HG03108 (cell line): Measurements from ENCODE around the gene OSBPL6.
A peak's percentile ranks its signal among the peaks of the same experiment; 100 is the strongest.
"Not testable (repeated sequence)": the region's sequence is repeated elsewhere in the genome, so short reads cannot be mapped to it uniquely, and the experiment has no call there.

ENCODE experiments used
- ATAC-seq: cut with Tn5 transposase; IDR thresholded peaks from one replicate; pipeline ENCODE4 v1.9.1; 2021; ENCODE audit warnings: moderate library complexity; ENCODE audit not compliant: unreplicated experiment

The OSBPL6 gene

DNA sequence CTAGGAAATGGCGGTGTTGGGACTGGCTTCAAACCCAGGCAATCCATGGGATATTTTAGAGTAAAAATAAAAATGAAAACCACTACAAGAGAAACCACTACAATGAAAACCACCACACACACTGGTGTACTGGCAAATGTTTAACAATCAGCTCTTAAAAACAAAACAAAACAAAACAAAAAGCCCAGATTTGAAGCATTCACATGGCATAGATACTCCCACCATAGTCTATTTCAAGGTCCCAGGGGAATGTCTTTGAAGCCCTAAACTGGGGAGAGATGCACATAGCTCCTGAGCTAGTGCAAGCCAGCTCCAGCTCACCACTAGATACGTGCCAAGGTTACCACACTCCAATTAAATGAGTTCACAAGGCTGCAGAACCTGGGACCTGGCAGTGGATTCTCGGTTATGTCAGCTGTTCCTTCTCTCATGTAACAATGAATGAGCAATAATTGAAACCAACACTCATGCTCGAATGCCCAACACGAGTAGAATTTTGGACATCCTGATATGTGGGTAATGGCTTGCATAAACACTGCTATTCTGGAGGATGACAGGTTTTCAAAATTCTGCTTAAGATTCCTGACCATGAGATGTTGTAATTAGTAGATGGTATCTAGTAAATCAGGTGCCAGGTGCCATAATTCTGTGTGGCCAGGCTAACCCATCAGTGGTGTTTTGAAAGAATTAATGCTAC is 102.2 kb downstream of the OSBPL6 start:
- no peak for ATAC-seq

DNA sequence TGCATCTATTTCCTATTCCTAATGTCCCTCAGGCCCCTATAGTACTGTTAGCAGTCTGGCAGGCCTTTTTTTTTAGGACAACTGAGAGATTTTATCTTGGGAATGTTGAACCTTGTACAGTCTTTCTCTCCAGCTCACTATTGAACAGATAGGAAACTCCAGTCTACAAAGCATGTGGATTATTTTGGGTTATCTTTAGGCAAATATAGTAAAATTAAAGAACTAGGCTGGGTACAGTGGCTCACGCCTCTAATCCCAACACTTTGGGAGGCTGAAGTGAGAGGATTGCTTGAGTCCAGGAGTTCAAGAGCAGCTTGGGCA is 102.7 kb downstream of the OSBPL6 start:
- ATAC-seq, result no peak

DNA sequence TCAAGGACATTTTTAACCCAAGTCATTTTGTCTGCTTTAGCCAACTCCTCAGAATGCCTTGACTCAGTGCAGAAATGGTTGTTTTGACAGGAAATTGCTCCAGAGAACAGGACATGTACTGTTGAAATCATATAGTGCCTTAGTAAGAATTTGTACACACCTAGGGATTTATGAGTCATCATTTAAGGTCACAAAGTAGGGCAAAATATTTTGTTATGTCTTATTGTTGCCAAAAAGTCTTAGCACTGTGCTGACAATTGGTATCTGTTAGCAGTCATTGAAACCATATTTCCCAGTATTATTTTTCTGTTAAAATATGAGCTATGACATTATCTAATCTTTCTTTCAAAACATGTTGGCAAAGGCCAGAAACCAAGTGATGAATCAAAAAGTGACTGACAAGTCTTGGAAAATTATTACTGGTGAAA is 104.5 kb downstream of the OSBPL6 start:
- no peak for ATAC-seq

DNA sequence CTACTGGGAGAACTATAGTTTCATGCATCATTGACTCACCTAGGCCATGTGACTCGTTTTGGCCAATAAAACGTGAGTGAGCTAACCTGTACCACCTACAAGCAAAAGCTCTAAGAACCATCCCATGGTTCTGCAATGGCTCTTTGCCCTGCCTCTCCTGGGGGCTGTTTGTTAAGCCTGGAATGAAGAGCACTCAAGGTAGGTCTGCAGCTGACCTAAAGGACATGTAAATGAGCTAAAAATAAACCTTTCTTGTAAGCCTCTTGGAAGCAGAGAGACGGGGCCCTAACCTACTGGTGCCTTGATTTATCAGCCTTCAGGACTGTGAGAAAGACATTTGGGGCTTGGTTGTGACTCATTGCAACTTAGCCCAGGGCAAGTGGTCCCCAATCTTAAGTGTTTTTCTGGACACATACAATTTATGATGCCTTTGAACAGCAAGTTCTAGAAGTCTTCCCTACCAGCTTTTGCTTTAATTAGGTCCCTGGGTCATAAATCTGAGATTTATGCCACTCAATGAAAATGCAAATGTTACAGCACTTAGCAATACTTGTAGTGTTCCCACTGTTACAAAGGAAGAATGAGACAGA is 107.4 kb downstream of the OSBPL6 start:
- no peak for ATAC-seq

DNA sequence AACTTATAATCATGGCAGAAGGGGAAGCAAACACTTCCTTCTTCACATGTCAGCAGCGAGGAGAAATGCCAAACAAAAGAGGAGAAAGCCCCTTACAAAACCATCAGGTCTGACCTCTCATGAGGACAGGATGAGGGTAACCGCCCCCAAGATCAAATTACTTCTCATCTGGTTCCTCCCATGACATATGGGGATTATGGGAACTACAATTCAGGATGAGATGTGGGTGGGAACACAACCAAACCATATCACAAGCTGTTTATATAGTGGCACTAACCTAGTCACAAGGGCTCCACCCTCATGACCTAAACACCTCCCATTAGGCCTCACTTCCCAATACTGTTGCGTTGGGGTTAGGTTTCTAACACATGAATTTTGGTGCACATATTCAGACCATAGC is 110.0 kb downstream of the OSBPL6 start:
- no peak for ATAC-seq

- peak; percentile 95 for ATAC-seq
These were observed 112.2 kb downstream of the OSBPL6 start for GRCh38 chr2:178306352-178307073.

GRCh38 chr2:178307650-178308049 is 113.3 kb downstream of the OSBPL6 start:
- ATAC-seq, result no peak

- no peak for ATAC-seq
These were observed 115.2 kb downstream of the OSBPL6 start for GRCh38 chr2:178309541-178309940.

GRCh38 chr2:178315078-178315477 is 120.8 kb downstream of the OSBPL6 start:
- no peak for ATAC-seq

GRCh38 chr2:178315488-178315948 is 121.2 kb downstream of the OSBPL6 start:
- ATAC-seq, result no peak

- no peak for ATAC-seq
These were observed 123.5 kb downstream of the OSBPL6 start for GRCh38 chr2:178317811-178318210.

DNA sequence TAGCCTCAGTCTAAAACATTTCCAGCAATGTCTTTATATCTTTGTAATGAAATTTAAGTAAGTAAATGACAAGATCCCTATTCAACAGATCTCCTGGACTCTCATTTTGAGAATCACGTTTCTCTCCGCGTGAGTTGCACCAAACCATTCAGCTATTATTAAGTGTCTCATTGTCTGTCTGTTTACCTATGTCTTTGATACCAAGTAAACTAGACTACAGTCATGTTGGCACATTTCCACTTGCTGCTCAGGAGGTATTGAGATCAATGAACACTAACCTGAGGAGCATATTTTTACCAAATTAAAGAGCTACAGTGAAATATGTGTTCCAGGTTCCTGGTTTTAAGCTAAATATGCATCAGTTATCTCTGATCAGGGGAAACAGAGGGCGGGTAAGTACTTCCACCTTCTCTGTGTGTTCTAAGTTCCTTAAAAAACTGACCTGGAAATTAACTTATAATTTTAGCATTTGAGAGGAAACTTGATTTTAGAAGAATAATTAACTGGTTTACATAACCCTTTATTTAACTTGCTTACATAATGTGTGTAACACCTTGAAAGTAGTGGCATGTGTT is 125.8 kb downstream of the OSBPL6 start:
- no peak for ATAC-seq

GRCh38 chr2:178322068-178322467 is 127.8 kb downstream of the OSBPL6 start:
- no peak for ATAC-seq

DNA sequence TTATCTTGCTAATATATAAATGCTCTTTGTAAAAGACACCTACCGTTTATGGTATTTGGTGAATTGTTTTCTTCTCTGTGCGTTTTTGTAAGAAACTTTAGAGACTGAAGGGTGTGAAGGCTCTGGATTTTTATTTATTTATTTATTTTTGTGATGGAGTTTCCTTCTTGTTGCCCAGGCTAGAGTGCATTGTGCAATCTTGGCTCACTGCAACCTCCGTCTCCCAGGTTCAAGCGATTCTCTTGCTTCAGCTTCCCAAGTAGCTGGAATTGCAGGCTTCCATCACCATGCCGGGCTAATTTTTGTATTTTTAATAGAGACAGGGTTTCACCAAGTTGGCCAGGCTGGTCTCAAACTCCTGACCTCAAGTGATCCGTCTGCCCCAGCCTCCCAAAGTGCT is 129.0 kb downstream of the OSBPL6 start:
- not testable (repeated sequence) for ATAC-seq

- no peak for ATAC-seq
These were observed 129.8 kb downstream of the OSBPL6 start for GRCh38 chr2:178324077-178324476.

DNA sequence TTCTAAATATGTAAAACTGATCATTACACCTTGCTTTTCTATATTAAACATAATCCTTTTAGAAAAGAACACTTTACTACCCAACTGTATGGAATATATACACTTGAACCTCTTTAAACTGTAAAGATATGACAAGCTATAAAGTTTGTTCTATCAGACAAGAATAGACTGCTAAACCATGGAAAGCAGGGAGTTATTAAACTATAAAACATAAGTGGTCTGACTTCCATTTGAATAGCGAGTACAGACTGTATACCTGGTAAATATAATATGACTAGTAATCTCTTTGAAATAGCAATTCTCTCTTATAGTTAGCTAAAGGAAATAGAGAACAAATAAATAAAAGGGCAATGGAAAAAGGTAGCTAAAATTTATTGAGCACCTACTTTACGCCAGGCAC is 131.0 kb downstream of the OSBPL6 start:
- no peak for ATAC-seq

- ATAC-seq, result no peak
These were observed 133.2 kb downstream of the OSBPL6 start for GRCh38 chr2:178327516-178327915.

GRCh38 chr2:178328037-178328436 is 133.7 kb downstream of the OSBPL6 start:
- no peak for ATAC-seq

GRCh38 chr2:178330175-178331017 is 136.1 kb downstream of the OSBPL6 start:
- ATAC-seq, result no peak

DNA sequence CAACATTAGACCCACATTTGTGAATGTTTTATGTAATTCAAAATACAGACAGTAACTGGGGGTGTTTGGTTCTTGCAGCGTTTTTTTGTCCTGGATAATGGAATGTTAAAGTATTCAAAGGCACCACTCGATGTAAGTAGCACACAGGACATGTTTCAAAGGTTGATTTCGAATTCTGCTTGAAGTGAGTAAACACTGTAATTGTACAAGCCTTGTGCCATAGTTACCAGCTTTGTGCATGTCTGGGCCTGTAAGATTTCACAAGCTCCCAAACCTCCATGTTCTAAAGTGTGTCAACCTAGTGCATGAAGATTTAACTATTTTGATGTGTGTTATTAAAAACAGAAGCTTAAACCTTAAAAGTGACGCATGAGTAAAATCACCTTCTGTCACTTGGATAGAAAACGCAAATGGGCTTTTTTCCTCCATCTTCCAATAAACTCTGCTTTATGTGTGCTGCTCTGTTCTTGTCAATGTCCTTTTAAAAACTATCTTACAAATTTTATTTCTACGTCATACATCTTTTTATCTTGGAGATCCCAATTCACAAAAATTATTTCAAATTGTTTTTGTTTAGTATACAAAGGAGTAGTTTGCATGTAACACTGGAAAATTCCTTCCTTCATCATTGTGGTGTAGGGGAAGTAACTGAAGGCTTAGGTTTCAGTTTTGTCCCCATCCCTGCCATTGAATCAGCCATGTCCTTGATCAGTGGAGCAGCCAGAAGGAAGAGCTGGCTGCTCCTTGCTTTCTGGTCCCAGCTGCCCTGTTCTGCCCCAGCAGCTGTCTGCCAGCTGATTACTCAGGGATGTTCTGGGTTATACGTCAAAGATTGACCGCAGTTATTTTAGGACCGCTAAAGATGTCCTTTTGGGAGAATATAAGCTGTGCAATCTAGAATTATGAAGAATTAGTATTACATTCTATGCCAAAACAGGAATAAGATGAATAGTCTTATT is 137.4 kb downstream of the OSBPL6 start:
- no peak for ATAC-seq
